ENCODE measurements around the gene CDC42BPA.
"Not testable (repeated sequence)": the region's sequence is repeated elsewhere in the genome, so short reads cannot be mapped to it uniquely, and the experiment has no call there.

Gene CDC42BPA

DNA sequence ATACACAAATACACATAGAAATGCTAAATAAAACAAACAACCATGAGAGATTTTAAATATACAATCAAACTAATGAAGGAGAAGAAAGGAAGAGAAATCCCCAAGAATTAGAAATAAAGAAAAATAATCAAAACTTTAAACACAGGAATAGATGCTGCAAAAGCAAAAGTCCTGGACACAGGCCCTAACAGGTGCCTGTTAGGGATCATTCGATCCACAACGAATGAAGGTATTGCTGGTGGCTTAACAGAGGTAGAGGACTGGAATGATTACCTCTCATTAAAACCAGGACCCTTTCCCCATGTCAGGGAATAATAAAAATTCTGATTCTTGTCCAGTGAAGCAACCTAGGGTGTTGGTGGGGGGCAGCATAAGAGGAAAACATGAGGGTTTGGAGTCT, 56.8 kb downstream of the CDC42BPA start:
- no peak for DNase-seq (ENCODE audit: low read depth, low spot score)

DNA sequence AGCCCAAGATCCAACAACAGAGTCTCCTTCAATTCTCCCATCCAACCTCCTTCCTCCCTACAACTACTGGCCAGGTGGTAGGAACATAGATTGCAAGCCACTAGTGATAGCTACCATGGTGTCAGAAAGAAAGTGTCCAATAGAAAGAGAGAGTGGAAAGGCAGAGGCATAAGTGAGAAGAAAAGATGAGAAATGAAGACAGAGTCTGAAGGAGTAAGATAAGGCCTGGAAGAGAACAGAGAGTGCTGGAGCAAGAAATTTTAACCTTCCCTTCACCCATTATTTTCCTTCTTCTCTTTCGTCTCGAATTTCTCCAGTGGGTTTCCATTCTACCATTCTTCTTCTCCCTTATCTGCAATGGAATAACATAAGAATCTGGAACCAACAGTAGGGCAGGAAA, 57.9 kb downstream of the CDC42BPA start:
- no peak for DNase-seq (ENCODE audit: low read depth, low spot score)

DNA sequence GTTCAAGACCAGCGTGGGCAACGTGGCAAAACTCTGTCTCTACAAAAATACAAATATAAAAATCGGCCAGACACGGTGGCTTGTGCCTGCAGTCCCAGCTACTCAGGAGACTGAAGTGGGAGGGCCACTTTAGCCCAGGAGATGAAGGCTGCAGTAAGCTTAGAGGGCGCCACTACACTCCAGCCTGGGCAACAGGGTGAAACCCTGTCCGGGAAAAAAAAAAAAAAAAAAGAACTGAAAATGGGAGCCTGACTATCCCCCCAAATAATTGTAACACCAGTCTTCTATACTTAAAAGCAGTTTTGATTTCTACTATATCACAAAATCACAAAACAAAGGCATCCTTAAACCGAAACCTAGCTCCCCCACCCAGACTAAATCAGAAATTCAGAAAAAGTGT, 60.3 kb downstream of the CDC42BPA start:
- no peak for DNase-seq (ENCODE audit: low read depth, low spot score)

DNA sequence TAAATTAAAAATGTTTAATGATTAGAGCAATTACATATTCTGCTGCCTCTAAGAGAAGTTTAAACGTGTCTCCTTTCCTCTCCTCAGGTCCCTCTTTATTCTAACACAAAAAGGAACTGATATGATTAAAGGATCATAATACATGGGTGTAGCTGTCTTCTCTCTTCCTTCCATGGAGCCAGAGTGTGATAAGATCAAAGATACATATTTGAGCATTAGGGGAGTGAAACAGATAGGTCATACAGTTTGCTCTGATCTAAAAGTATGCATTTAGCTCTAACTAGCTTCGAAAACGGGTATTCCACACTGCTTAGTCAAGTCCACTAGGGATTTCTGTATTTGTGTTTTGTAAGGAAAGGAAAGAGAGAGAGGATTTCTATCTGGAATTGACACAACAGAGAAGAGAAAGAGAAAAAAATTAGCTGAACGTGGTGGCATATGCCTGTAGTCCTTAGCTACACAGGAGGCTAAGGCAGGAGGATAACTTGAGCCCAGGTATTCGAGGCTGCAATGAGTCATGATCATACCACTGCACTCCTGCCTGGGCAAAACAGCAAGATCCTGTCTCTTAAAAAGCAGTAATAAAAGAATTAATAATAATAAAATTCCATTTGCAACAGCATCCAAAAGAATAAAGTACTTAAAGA, 63.1 kb downstream of the CDC42BPA start:
- no peak for DNase-seq (ENCODE audit: low read depth, low spot score)

DNA sequence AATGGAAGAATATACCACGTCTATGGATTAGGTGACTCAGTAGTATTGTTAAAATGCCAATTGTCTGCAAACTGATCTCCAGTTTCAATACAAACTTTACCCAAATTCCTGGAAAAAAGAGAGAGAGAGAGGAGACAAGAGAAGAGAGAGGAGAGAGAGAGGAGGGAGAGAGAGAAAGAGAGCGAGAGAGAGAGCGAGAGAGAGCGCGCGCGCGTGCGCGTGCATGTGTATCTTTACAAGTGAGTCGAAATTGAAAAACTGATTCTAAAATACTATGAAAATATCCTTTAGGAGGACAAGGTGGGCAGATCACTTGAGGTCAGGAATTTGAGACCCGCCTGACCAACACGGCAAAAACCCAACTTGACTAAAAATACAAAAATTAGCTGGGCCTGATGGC, 65.2 kb downstream of the CDC42BPA start:
- DNase-seq (ENCODE audit: low read depth, low spot score) = no peak

DNA sequence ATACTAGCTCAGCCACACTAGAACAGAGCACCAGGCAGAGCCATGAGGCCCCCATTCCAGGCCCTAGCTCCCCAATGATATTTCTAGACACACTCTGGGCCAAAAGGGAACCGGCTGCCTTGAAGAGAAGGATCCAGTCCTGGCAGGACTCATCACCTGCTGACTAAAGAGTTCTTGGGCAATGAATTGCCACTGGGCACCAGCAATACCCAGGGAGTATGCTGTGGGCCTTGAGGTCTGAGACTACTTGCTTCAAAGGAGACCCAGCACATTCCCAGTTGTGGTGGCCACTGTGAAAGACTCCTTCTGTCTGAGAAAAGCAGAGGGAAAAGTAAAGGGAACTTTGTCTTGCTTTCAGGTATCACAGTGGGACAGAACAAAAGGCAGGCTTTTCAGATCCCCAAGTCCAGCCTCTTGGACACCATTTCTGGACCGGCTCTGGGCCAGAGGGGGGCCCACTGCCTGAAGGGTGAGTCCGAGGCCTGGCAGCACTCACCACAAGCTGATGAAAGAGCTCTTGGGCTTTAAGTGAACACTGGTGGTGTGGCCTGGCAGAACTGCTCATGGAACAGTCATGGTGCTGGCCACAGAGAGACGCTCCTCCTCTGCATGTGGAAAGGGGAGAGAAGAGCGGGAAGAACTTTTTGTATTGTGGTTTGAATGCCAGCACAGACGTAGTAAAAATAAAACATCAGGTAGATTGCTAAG, 72.5 kb downstream of the CDC42BPA start:
- no peak for DNase-seq (ENCODE audit: low read depth, low spot score)

DNA sequence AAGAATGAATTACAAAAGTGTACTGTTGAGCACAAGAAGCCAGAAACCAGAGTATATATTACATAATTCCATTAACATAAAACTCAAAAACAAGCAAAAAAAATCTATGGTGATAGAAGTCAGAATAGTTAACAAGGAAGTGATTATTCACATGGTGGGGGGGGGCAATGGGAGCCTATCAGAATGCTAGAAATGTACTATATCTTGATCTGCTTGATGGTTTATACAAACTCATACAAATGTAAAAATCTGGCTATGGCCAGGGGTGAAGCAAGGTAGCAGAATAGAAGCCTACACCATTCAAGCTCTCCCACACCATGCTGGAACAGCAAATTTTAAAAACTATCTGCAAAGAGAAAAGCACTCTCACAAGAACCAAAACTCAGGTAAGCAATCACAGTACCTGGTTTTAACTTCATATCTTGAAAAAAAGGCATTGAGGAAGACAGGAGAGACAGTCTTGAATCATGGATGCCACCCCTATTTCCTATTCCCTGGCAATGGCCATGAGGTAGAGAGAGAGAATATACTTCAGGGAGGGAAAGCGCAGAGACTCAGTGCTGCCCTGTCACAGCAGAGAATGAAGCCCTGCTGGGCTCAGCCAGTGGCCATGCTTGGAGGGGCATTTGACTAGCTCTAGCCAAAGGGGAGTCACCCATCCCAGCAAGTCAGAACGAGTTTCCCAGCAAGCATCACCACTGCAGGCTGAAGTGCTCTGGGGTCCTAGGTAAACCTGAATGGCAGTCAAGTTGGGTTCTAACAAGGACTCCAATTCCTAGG, 73.8 kb downstream of the CDC42BPA start:
- no peak for DNase-seq (ENCODE audit: low read depth, low spot score)

DNA sequence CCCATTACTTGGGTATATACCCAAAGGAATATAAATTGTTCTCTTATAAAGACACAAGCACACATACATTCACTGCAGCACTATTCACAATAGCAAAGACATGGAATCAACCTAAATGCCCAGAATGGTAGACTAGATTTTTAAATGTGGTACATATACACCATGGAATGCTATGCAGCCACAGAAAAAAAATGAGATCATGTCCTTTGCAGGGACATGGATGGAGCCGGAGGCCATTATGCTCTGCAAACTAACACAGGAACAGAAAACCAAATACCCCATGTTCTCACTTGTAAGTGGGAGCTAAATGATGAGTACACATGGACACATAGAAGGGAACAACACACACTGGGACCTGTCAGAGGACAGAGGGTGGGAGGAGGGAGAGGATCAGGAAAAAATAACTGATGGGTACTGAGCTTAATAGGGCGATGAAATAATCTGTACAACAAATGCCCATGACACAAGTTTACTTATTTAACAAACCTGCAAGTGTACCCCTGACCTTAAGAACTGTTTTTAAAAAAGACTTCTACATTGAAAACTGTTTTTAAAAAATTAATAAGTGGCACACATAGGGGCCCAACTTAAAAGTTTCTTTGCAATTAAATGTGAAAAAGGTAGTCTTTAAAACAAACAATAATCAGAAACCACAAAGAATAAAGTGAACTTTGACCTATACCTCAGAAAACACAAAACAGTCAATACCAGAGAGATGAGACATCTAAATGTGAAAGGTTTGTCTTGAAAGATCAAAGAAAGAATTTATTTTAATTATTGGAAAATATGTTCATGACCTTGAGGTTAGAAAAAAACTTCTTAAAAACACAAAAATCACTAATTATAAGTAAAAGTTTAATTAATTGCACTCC, 75.2 kb downstream of the CDC42BPA start:
- no peak for DNase-seq (ENCODE audit: low read depth, low spot score)

DNA sequence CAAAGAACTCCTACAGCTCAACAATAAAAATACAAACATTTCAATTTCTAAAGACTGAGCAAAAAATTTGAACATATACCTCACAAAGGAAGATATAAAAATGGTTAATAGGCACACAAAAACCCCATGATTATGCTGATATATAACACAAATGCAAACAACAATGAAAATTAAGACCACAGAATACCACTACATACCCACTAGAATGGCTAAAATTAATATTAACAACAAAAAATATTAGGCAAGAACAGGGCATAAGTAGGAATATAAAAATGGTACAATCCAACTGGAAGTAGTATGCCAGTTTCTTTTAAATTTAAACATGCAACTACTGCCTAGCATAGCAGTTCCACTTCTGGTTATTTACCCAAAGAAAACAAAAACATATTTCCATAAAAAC, 77.3 kb downstream of the CDC42BPA start:
- DNase-seq (ENCODE audit: low read depth, low spot score) = no peak

DNA sequence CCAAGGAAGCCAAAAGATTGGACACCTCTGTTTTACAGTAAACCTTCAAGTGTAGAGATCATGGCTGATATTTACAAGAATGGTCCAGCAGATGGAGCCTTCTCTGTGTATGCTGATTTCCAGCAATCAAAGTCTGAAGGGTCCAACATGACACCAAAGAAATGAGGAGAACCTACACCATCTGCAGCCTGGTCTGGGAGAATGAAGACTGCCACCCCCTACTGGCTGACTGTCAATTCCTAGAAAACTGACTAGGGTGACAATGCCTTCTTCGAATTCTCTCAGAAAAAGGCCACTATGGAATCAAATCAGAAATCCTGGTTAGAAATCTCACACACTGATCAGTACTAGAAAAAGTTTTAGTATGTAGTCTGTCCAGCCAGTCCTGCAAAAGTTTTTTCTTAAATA, 83.3 kb downstream of the CDC42BPA start:
- peak; percentile 33 for DNase-seq (ENCODE audit: low read depth, low spot score)

DNA sequence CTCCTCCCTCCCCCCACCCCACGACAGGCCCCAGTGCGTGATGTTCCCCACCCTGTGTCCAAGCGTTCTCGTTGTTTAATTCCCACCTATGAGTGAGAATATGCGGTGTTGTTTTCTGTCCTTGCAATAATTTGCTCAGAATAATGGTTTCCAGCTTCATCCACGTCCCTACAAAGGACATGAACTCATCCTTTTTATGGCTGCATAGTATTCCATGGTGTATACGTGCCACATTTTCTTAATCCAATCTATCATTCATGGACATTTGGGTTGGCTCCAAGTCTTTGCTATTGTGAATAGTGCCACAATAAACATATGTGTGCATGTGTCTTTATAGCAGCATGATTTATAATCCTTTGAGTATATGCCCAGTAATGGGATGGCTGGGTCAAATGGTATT, 87.2 kb downstream of the CDC42BPA start:
- not testable (repeated sequence) for DNase-seq (ENCODE audit: low read depth, low spot score)

DNA sequence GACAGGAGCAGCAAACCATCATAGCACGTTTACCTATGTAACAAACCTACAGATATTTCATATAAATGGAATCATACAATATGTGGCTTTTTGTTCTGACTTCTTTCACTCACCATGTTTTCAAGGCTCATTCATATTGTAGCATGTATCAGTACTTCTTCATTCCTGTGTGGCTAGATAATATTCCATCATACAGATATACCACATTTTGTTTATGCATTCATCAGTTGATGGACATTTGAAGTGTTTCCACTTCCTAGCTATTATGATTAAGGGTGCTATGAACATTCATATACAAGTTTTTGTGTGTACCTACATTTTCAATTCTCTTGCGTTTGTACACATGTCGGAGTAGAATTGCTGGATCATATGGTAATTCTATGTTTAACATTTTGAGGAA, 90.1 kb downstream of the CDC42BPA start:
- no peak for DNase-seq (ENCODE audit: low read depth, low spot score)

DNA sequence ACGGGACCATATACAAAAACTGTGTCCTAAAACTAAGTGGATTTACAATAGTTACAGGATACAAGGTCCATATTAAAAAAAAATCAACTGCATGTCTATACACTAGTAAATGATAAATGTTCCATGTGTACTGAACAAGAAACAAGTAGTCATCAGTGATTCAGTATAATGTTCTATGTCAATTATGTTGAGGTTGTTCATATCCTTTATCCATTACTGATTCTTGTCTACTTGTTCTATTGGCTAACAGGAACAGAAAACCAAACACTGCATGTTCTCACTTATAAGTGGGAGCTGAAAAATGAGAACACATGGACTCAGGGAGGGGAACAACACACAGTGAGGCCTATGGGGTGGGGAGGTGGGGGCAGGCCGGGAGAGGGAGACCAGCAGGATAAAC, 90.5 kb downstream of the CDC42BPA start:
- DNase-seq (ENCODE audit: low read depth, low spot score) = no peak

DNA sequence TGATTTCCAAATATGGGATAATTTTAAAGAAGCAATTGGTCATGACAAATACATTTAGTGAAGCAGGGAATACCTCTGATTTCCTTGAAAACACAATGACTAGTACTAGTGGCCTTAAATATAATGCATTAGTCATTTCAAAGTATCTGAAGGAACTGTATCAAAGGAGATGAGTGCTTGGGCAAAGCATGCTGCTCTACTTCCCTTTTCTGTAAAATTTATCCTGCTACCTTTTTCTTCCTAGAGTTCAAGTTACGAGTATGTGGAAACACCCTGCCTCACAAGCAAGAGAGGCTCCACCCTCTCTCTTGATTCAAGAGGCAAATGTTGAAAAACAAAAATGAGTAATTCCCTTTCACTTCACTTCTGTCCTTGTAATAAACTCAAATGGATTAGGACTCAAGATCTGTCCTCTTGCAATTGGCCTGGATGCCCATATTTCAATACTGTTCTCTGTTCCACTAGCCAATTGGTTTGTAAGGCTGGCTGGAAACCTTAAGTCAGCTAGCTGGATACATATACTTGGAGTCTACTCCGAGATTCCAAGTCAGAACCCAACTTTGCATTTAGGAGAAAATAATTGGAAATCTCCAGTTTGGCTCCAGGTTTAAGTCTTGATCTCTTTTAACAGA, 92.5 kb downstream of the CDC42BPA start:
- no peak for DNase-seq (ENCODE audit: low read depth, low spot score)

DNA sequence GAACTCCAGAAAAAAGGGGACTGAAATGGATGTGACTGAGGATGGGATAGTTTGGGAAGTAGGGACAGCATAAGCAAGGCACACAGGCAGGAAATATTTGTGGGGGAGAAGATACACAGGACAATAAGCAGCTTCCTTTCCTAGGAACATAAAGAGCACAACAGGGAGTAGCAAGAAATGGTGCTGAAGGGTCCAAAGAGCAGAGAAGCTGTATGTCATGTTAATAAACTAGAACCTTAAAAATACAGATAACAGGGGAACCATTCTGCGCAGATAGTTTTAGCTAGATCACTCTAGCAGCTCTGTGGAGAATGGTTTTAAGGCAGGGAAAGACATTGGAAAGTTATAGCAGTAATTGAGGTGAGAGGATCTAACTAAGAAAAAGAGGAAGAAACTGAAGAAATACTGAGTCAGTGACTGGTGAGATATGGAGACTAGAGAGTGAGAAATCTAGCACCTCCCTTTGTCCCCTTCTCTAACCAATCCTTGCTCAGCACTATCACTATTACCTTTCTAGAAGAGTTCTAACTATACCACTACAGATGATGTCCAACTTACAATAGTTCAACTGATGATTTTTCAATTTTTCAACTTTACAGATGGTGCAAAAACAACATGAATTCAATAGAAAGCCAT, 95.0 kb downstream of the CDC42BPA start:
- DNase-seq (ENCODE audit: low read depth, low spot score) = no peak

DNA sequence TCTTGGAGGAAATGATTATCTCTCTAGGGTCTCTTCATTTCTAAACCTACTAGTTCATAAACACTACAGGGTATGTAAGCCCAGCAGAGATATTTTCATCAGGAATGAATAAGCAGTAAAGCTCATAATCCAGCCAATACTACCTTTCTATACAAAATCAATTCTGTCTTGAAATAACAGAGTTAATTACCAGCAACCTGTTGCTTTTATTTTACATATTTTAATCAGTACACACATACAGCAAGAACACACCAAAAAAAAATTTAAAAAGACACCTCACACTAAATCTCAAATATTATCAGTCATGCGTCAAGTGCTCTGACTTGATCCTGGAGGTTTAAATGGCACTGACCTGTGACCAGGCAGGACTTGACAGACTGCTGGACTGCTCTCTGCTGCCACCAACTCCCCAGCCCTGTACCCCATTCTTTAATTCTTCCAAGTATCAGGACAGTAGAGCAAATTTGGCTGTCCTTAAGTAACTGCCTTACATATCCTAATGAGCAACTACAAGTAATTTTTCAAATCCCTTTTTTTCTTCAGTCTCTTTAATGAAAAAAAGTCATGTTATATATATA, 98.5 kb downstream of the CDC42BPA start:
- no peak for DNase-seq (ENCODE audit: low read depth, low spot score)

DNA sequence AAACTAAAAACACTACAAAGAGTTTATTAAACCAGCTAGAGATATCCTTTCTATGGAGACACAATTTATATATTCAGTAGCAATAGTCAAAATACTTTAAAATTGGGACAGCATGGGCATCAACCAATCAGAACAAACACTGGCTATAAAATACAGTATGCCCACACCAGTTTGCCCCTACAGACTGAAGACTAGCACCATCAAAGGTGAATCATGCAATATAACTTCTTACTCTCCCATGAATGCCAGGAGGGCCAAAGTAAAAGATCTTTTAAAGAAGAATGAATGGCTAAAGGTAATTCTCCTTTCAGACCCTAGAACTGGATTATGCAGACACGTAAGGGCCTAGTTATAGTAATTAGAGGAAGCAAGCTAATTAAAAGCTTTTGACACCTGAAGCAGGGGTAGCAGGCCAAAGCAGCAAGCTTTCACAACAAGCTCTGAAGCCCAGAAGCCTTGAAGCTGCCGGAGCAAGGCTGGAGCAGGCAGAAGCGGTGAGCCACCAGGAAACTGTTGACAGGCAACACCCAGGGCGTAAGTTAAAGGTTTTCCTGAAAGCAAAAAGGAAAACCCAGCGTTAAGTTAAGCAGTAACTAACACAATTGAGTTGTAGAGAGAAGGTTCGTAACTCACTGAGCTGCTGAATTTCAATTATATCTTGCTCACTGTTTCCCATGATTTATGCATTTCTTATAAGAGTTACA, 99.3 kb downstream of the CDC42BPA start:
- no peak for DNase-seq (ENCODE audit: low read depth, low spot score)

DNA sequence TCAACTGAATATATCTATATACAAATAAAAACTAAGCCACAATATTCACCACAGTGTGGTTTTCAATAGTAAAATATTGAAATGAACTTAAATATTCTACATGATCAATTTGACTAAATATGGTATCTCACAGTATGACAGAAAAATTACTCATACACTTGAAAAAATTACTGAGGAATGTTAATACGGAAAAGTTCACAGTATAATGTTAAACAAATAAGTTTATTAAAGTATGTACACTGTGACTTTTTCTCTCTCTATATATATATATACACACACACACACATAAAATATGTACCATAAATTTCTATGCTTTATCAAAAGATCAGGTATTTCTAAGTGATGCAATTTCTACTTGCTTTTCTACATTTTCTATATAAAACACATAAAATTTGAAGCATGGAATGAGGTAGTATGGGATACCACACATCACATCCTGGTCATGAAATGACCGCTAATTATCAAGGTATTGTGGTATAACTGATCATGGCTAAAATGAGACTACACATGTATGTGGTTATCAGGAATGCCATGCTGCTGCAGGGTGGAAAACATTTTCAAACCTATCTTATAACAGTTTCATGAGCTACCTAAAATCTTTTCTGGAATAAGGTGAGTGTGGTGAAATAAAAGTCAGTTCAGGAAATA, 102.3 kb downstream of the CDC42BPA start:
- no peak for DNase-seq (ENCODE audit: low read depth, low spot score)

DNA sequence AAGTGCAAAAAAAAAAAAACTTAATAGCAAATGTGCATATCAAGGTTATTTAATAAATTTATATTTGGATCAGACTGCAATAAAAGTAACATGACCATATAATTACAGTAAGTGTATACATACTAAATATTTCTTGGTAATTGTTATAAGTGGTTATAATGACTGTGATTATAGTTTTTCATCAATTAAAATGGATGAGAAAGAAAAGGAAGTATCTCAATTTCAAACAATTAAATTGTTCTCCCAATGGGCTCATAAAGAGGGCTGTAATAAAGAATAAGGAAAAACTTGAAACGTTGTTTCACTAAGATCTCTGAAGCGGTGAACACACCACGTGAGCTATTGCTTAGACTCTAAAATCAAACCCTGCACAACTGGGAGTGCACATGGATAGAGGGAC, 104.1 kb downstream of the CDC42BPA start:
- DNase-seq (ENCODE audit: low read depth, low spot score) = no peak

All from brain pericyte (primary cell).